Suprapubic skin (tissue), 4 donors: Measurements from ENCODE around the gene HEXIM1.

Experiments used
- POLR2A ChIP-seq, 2 donors: fragments of 450-650 bp; IDR thresholded peaks; one replicate each; pipeline ENCODE4 v1.6.1; 2017; ENCODE audit warnings: antibody characterized with exemption in 2 of 2, mild to moderate bottlenecking in 2 of 2, moderate library complexity in 2 of 2
- POLR2AphosphoS5 ChIP-seq, 3 donors: sonication (generic); formaldehyde crosslinking; IDR thresholded peaks; one replicate each; pipeline ENCODE4 v1.6.1; 2017; ENCODE audit warnings: antibody characterized with exemption in 3 of 3
- TF ChIP-seq, protein P1 (sequence below), 2 donors: fragments of 200-600 bp in 1 of 2; fragments of 450-650 bp in 1 of 2; sonication (generic) in 1 of 2; IDR thresholded peaks; one replicate each; pipeline ENCODE4 v1.5.1; 2016 to 2019; ENCODE audit warnings: antibody characterized with exemption in 2 of 2, mild to moderate bottlenecking in 1 of 2, moderate library complexity in 1 of 2

DNA sequence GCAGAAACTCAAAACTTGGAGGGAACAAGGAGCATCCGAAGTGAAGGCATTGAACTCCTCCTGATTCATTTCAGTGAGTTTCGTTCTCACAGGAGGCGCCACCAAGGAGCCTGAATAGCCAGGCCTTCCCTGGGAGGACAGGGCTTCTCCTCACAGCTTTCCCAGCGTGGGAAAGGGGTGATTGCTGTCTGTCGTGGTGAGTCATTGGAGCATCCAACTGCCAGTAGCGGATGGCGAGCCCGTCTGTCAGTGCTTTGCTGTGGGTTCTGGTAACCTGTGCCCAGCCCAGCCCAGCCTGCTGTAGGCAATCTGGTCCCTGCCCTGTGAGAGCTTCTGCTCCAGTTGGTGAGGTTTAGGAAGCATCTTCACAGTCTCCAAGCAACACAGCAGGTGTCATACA lies 44.2 kb upstream of the HEXIM1 start:
- TF ChIP-seq, protein P1, sequence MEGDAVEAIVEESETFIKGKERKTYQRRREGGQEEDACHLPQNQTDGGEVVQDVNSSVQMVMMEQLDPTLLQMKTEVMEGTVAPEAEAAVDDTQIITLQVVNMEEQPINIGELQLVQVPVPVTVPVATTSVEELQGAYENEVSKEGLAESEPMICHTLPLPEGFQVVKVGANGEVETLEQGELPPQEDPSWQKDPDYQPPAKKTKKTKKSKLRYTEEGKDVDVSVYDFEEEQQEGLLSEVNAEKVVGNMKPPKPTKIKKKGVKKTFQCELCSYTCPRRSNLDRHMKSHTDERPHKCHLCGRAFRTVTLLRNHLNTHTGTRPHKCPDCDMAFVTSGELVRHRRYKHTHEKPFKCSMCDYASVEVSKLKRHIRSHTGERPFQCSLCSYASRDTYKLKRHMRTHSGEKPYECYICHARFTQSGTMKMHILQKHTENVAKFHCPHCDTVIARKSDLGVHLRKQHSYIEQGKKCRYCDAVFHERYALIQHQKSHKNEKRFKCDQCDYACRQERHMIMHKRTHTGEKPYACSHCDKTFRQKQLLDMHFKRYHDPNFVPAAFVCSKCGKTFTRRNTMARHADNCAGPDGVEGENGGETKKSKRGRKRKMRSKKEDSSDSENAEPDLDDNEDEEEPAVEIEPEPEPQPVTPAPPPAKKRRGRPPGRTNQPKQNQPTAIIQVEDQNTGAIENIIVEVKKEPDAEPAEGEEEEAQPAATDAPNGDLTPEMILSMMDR (IDR thresholded peaks at IDR 0.05) = no peak
- no peak for TF ChIP-seq POLR2A (IDR thresholded peaks at IDR 0.05)
- TF ChIP-seq POLR2AphosphoS5 (IDR thresholded peaks at IDR 0.05) = no peak
